ENCODE data around the gene CORO2B.

DNA sequence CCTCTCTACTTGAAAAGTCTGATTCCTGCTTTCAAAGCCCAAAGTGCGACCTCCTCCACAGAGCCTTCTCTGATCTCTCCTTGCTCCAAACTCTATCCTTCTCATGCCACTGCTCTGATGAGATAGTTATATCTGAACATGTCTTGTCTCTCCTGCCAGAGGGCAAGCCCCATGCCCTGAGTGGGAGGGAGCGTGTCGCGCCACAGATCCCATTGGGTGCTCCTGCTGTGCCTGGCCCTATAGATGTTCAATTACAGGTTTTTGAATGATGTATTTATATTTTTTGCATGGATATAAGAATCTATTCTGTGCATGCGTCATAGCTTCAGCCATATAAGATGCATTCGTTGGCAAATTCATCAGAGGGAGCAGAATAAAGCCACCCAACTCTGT, 20.4 kb downstream of the CORO2B start:
- TF ChIP-seq, protein P1, sequence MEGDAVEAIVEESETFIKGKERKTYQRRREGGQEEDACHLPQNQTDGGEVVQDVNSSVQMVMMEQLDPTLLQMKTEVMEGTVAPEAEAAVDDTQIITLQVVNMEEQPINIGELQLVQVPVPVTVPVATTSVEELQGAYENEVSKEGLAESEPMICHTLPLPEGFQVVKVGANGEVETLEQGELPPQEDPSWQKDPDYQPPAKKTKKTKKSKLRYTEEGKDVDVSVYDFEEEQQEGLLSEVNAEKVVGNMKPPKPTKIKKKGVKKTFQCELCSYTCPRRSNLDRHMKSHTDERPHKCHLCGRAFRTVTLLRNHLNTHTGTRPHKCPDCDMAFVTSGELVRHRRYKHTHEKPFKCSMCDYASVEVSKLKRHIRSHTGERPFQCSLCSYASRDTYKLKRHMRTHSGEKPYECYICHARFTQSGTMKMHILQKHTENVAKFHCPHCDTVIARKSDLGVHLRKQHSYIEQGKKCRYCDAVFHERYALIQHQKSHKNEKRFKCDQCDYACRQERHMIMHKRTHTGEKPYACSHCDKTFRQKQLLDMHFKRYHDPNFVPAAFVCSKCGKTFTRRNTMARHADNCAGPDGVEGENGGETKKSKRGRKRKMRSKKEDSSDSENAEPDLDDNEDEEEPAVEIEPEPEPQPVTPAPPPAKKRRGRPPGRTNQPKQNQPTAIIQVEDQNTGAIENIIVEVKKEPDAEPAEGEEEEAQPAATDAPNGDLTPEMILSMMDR (IDR thresholded peaks at IDR 0.05), result no peak
- no peak for TF ChIP-seq EZH2phosphoT487 (IDR thresholded peaks at IDR 0.05)
- no peak for TF ChIP-seq EZH2 (IDR thresholded peaks at IDR 0.05)

Data from neural progenitor cell (in vitro differentiated cells).